IMR-90 (cell line): Measurements from ENCODE around the gene OR52B6. TPM values are rescaled to one million over a fixed set of nuclear protein-coding genes. Genes with fewer than 3 reads are reported as not detected.
A peak's percentile ranks its signal among the peaks of the same experiment; 100 is the strongest.

Experiments used
- ATAC-seq: fragments of 200-7000 bp; cut with Tn5 transposase; 2 replicates; pipeline ENCODE4 v1.9.1; 2020; ENCODE audit warnings: low read depth, mild to moderate bottlenecking, moderate library complexity
- BruUV-seq: library from RNA; stranded (reverse); fragments of 400-500 nt; replicated peaks from 2 replicates; lab custom pipeline; 2021; lab: Mats Ljungman, UMichigan
- CTCF ChIA-PET: fragments of 300-600 bp; formaldehyde crosslinking; extraction: SDS; loops from one replicate; lab custom pipeline; 2021; ENCODE audit warnings: antibody characterized with exemption; lab: Yijun Ruan, JAX
- POLR2A ChIA-PET: fragments of 300-600 bp; sonication (Branson Sonifier 250); formaldehyde crosslinking; loops from one replicate; lab custom pipeline; 2022; ENCODE audit warnings: antibody characterized with exemption; ENCODE audit not compliant: unreplicated experiment; lab: Charles Lee
- DNase-seq: peaks from one replicate; pipeline ENCODE4 v3.0.0; 2013
- H2AFZ ChIP-seq: replicated peaks from 2 replicates; pipeline ENCODE3; 2013; ENCODE audit warnings: low read length, mild to moderate bottlenecking; ENCODE audit not compliant: poor library complexity
- H2AK5ac ChIP-seq: 2 replicates; pipeline ENCODE4 v1.6.1; 2013; ENCODE audit warnings: low read depth, low read length, inconsistent platforms
- H2AK9ac ChIP-seq: replicated peaks from 2 replicates; pipeline ENCODE3; 2013; ENCODE audit warnings: mild to moderate bottlenecking, low read depth, low read length, moderate library complexity; ENCODE audit not compliant: poor library complexity
- H2BK120ac ChIP-seq: 2 replicates; pipeline ENCODE4 v1.6.1; 2013; ENCODE audit warnings: low read depth, low read length, inconsistent platforms
- H2BK15ac ChIP-seq: 3 replicates; pipeline ENCODE4 v1.6.1; 2013; ENCODE audit warnings: low read depth, low read length, inconsistent platforms
- H2BK20ac ChIP-seq: 2 replicates; pipeline ENCODE4 v1.6.1; 2013; ENCODE audit warnings: low read depth, mild to moderate bottlenecking, inconsistent platforms, low read length, moderate library complexity
- H2BK5ac ChIP-seq: 2 replicates; pipeline ENCODE4 v1.6.1; 2013; ENCODE audit warnings: mild to moderate bottlenecking, low read depth, low read length, inconsistent platforms; ENCODE audit not compliant: poor library complexity, severe bottlenecking
- H3K14ac ChIP-seq: replicated peaks from 2 replicates; pipeline ENCODE4 v1.6.1; 2013; ENCODE audit warnings: low read depth, low read length, inconsistent platforms
- H3K18ac ChIP-seq: 2 replicates; pipeline ENCODE4 v1.6.1; 2013; ENCODE audit warnings: low read depth, low read length, control low read depth
- H3K23ac ChIP-seq: 2 replicates; pipeline ENCODE4 v1.6.1; 2013; ENCODE audit warnings: low read depth, low read length, inconsistent platforms
- H3K27ac ChIP-seq: 2 replicates; pipeline ENCODE4 v1.5.1; 2013; ENCODE audit warnings: mild to moderate bottlenecking, control low read depth, low read length; ENCODE audit not compliant: insufficient read depth
- H3K27me3 ChIP-seq: 2 replicates; pipeline ENCODE4 v1.6.1; 2013; ENCODE audit warnings: low read length; ENCODE audit not compliant: control insufficient read depth, insufficient read depth
- H3K36me3 ChIP-seq: 2 replicates; pipeline ENCODE4 v1.6.1; 2013; ENCODE audit warnings: low read length, mixed read lengths; ENCODE audit not compliant: control insufficient read depth, insufficient read depth
- H3K4ac ChIP-seq: 2 replicates; pipeline ENCODE4 v1.6.1; 2013; ENCODE audit warnings: low read depth, low read length, inconsistent platforms
- H3K4me1 ChIP-seq: 2 replicates; pipeline ENCODE4 v1.6.1; 2013; ENCODE audit warnings: low read length, mixed read lengths; ENCODE audit not compliant: control insufficient read depth, insufficient read depth
- H3K4me2 ChIP-seq: 2 replicates; pipeline ENCODE4 v1.6.1; 2013; ENCODE audit warnings: low read depth, mild to moderate bottlenecking, control low read depth, low read length, moderate library complexity
- H3K4me3 ChIP-seq: 2 replicates; pipeline ENCODE4 v1.5.1; 2013; ENCODE audit warnings: low read depth, mild to moderate bottlenecking, control low read depth, low read length, moderate library complexity; ENCODE audit not compliant: insufficient read depth
- H3K56ac ChIP-seq: 2 replicates; pipeline ENCODE4 v1.6.1; 2013; ENCODE audit warnings: low read length, inconsistent platforms; ENCODE audit not compliant: insufficient read depth; ENCODE audit errors: extremely low read depth
- H3K79me1 ChIP-seq, 2 experiments: 2 replicates each; pipeline ENCODE4 v1.6.1; 2013; ENCODE audit warnings: low read length in 2 of 2, inconsistent platforms in 1 of 2, low read depth in 1 of 2
- H3K9ac ChIP-seq: 2 replicates; pipeline ENCODE4 v1.6.1; 2013; ENCODE audit warnings: low read depth, low read length, control low read depth
- H3K9me1 ChIP-seq: 2 replicates; pipeline ENCODE4 v1.6.1; 2013; ENCODE audit warnings: low read length, inconsistent platforms; ENCODE audit not compliant: insufficient read depth
- H3K9me3 ChIP-seq: 2 replicates; pipeline ENCODE4 v1.6.1; 2013; ENCODE audit warnings: low read length; ENCODE audit not compliant: control insufficient read depth, insufficient read depth
- H4K20me1 ChIP-seq: 2 replicates; pipeline ENCODE4 v1.6.1; 2013; ENCODE audit warnings: low read length, inconsistent platforms; ENCODE audit not compliant: insufficient read depth
- H4K5ac ChIP-seq: 2 replicates; pipeline ENCODE4 v1.6.1; 2013; ENCODE audit warnings: mild to moderate bottlenecking, low read depth, low read length, control low read depth
- H4K8ac ChIP-seq, 2 experiments: 2 replicates each; pipeline ENCODE4 v1.6.1; 2013; ENCODE audit warnings: low read depth in 2 of 2, low read length in 2 of 2, control low read depth in 1 of 2, inconsistent platforms in 1 of 2
- H4K91ac ChIP-seq: 2 replicates; pipeline ENCODE4 v1.6.1; 2013; ENCODE audit warnings: low read depth, low read length, inconsistent platforms; ENCODE audit not compliant: insufficient read depth
- BHLHE40 ChIP-seq: fragments of 150-350 bp; IDR thresholded peaks from 2 replicates; pipeline ENCODE4 v1.6.1; 2016; ENCODE audit warnings: mild to moderate bottlenecking, low read depth, low read length
- CEBPB ChIP-seq: IDR thresholded peaks from 2 replicates; pipeline ENCODE4 v1.6.1; 2012; ENCODE audit warnings: low read depth, low read length, improper control_type of control experiment
- CHD1 ChIP-seq: IDR thresholded peaks from 2 replicates; pipeline ENCODE4 v1.6.1; 2012; ENCODE audit warnings: low read depth, low read length, improper control_type of control experiment
- FOS ChIP-seq: fragments of 150-350 bp; IDR thresholded peaks from 2 replicates; pipeline ENCODE4 v1.6.1; 2016; ENCODE audit warnings: low read depth, low read length
- NFE2L2 ChIP-seq: fragments of 150-350 bp; IDR thresholded peaks from 2 replicates; pipeline ENCODE4 v1.6.1; 2016; ENCODE audit warnings: low read depth, mild to moderate bottlenecking, low read length
- RAD21 ChIP-seq: IDR thresholded peaks from 2 replicates; pipeline ENCODE4 v1.6.1; 2012; ENCODE audit warnings: low read length, improper control_type of control experiment
- WGBS, 2 experiments: methylation state at CpG; one replicate each; pipeline versions ENCODE4 v1.1.5 to v1.1.7; 2013; ENCODE audit warnings: missing lambda C conversion rate in 2 of 2; ENCODE audit not compliant: insufficient read length in 1 of 2; ENCODE audit errors: extremely low coverage in 2 of 2; 5-methylcytosine and 5-hydroxymethylcytosine counted together
- dilution Hi-C: fragments of 300-500 bp; cut with HindIII; formaldehyde crosslinking; loops from one replicate; pipeline ENCODE4 v1.14.3; 2018; ENCODE audit warnings: low sequenced_read_pairs; ENCODE audit not compliant: unreplicated experiment
- in situ Hi-C: fragments of 300-500 bp; cut with MboI; formaldehyde crosslinking; loops from 3 replicates; pipeline ENCODE4 v1.14.3; 2019; ENCODE audit warnings: low sequenced_read_pairs, inconsistent platforms, mixed read lengths
- intact Hi-C: fragments of 100-400 bp; cut with micrococcal nuclease; formaldehyde crosslinking; loops from 2 replicates; pipeline ENCODE4 v1.10.0; 2022
- polyA plus RNA-seq, 3 experiments: library from polyadenylated mRNA; depleted of rRNA; stranded (reverse); fragments of >200 nt; gene quantifications; 2 replicates each; pipeline ENCODE4 v1.2.3, GENCODE V29; 2012; ENCODE audit warnings: low replicate concordance in 1 of 3
- total RNA-seq: library from RNA; depleted of rRNA; stranded (reverse); fragments of >200 nt; gene quantifications from 2 replicates; pipeline ENCODE4 v1.2.3, GENCODE V29; 2012

Gene OR52B6
- total and polyA plus RNA-seq, 2 of the 4 experiments (the other 2 are of a cell fraction) = not detected

GRCh38 chr11:5618807-5619206 is 38.1 kb downstream of the OR52B6 start (continued):
- peak; percentile 74 for TF ChIP-seq CEBPB

DNA sequence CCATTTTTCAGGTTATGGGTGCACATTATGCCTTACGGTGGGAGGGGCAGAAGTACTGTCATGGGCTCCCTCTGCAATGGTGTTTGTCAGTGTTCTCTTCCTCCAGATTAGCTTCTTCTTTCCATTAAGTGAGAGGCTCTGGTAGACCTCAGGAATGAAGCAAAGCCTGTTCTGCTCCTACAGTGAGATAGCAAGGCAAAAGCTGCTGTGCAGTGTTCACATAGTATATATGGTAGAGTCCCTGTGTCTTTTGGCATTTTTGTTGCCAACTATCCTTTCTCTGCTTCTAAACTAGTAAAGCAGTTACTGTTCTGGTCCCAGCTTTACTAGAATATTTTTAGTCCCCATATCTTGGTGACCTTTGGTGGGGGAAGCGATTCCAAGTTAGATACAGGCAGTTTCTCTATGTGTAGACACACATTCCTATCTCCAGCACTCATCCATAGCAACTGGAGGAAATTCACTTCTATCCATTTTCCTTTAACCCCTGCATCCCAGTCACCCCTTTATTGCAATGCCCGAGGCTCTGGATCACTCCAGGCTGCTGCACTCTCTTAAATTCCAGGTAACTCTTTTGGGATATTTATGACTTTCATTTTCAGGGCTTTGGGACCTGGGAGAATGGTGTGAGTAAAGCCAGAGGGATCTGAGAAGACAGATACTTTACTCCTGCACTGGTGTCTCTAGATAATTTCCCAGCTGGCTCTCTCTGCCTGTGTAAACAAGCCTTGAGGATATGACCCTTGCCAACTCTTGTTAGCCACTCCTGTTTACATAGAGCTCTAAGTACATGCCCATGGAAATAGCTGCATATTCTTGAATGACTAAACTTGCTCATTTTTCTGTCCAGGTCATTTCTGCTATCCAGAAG is 40.2 kb downstream of the OR52B6 start:
- H3K27me3 ChIP-seq = no peaks in the 10 kb centered on the region
- BruUV-seq = no TSS peak
- ChIA-PET CTCF (interaction anchor here (0.6 to 1.3 kb wide), 2 partner anchors 58 to 1839 kb away, joined by 3 read pairs; no protein-coding TSS in a partner anchor), POLR2A (no interaction called here)
- peak overlapping the region; percentile 84 for H2BK120ac ChIP-seq
- H3K56ac ChIP-seq = peak overlapping the region; percentile 53
- peaks cover 14% of the 10 kb centered on the region for H3K9me1 ChIP-seq
- in situ Hi-C loops (loop anchor here (5.0 to 25.0 kb wide), 2 partner anchors 66 to 691 kb away; partner anchors contain the start of genes CAVIN3, TRIM22 and TRIM5), intact Hi-C loops (loop anchor here (1.0 kb wide), 3 partner anchors 15 to 63 kb away; no protein-coding TSS in a partner anchor), dilution Hi-C loops (no loop called here)
- TF ChIP-seq RAD21 (no peak), NFE2L2 (no peak), FOS (peak; percentile 31; the same call in 1 of the 2 replicates), BHLHE40 (0 out of 2 replicates have a peak, but pooled peaks have one; percentile 12), CHD1 (0 out of 2 replicates have a peak, but pooled peaks have one; percentile 83), CEBPB (no peak)
- peak overlapping the region; percentile 86 for H3K27ac ChIP-seq
- peak overlapping the region; percentile 95; the same call in 1 of the 2 replicates for H3K23ac ChIP-seq
- peak overlapping the region; percentile 85 for H2BK20ac ChIP-seq
- ATAC-seq (peak; percentile 76), DNase-seq (peak; percentile 95)
- no peaks in the 10 kb centered on the region for H4K20me1 ChIP-seq
- H3K4ac ChIP-seq = peak overlapping the region; percentile 78
- peak overlapping the region; percentile 42 for H2AK9ac ChIP-seq
- peak overlapping the region; percentile 95; the same call in 2 of the 3 replicates for H2BK15ac ChIP-seq
- peak overlapping the region; percentile 76 for H4K5ac ChIP-seq
- WGBS, 2 experiments = no CpG with 5 or more reads among the region's 3 CpGs
- H4K91ac ChIP-seq = peak overlapping the region; percentile 88
- peak overlapping the region; percentile 82 to 87 for H4K8ac ChIP-seq
- H3K4me2 ChIP-seq = peak overlapping the region; percentile 90
- peak overlapping the region; percentile 69; the same call in 1 of the 2 replicates for H2AK5ac ChIP-seq
- H3K14ac ChIP-seq = peak overlapping the region; percentile 89
- peak overlapping the region; percentile 77 for H2AFZ ChIP-seq
- no peaks in the 10 kb centered on the region for H3K9me3 ChIP-seq
- H3K4me1 ChIP-seq = peaks cover 22% of the 10 kb centered on the region
- peak overlapping the region; percentile 42 for H3K9ac ChIP-seq
- H3K4me3 ChIP-seq = peak overlapping the region; percentile 15; the same call in 1 of the 2 replicates
- peak overlapping the region; percentile 95 for H3K18ac ChIP-seq
- H3K36me3 ChIP-seq = no peaks in the 10 kb centered on the region
- peak overlapping the region; percentile 97 for H2BK5ac ChIP-seq
- H3K79me1 ChIP-seq = peaks cover 0 to 15% of the 10 kb centered on the region in 2 experiments; a peak in 2 of 4 replicates
